Heart right ventricle (tissue), 16 donors: ENCODE measurements around the gene GPR68. TPM values are rescaled to one million over a fixed set of nuclear protein-coding genes. Genes with fewer than 3 reads are reported as not detected.

Experiments
- ATAC-seq, 8 donors: fragments of 200-7000 bp; cut with Tn5 transposase; one replicate each; pipeline ENCODE4 v1.9.1; 2020; ENCODE audit warnings: mild to moderate bottlenecking in 8 of 8, moderate library complexity in 8 of 8, moderate number of reproducible peaks in 1 of 8
- DNase-seq, 2 donors: peaks; one replicate each; pipeline ENCODE4 v3.0.0-alpha.2; 2020
- H3K27ac ChIP-seq, 10 donors: fragments of 200-600 bp; sonication (generic) in 2 of 10; one replicate each; pipeline versions ENCODE4 v1.5.0 to v1.8.0; 2020 to 2022; ENCODE audit warnings: mild to moderate bottlenecking in 3 of 10
- H3K27me3 ChIP-seq, 7 donors: fragments of 200-600 bp; one replicate each; pipeline ENCODE4 v1.8.0; 2021 to 2022; ENCODE audit warnings: mild to moderate bottlenecking in 2 of 7
- H3K36me3 ChIP-seq, 9 donors: fragments of 200-600 bp; sonication (generic) in 1 of 9; one replicate each; pipeline versions ENCODE4 v1.5.0 to v1.8.0; 2020 to 2022; ENCODE audit warnings: mild to moderate bottlenecking in 2 of 9
- H3K4me1 ChIP-seq, 9 donors: fragments of 200-600 bp; sonication (generic) in 1 of 9; one replicate each; pipeline versions ENCODE4 v1.5.0 to v1.8.0; 2020 to 2022; ENCODE audit warnings: mild to moderate bottlenecking in 4 of 9
- H3K4me3 ChIP-seq, 10 donors: fragments of 200-600 bp; sonication (generic) in 2 of 10; one replicate each; pipeline versions ENCODE4 v1.5.0 to v1.8.0; 2020 to 2022; ENCODE audit warnings: mild to moderate bottlenecking in 7 of 10, moderate library complexity in 2 of 10
- H3K9me3 ChIP-seq, 11 donors: fragments of 200-600 bp in 10 of 11; sonication (generic) in 2 of 11; one replicate each; pipeline versions ENCODE4 v1.5.0 to v1.8.0; 2013 to 2022; ENCODE audit warnings: mild to moderate bottlenecking in 2 of 11, control low read depth in 1 of 11, moderate library complexity in 1 of 11
- WGBS, 2 donors: extraction: QIAGEN DNeasy Blood & Tissue Kit; methylation state at CpG; one replicate each; pipeline ENCODE4 v1.1.7; 2013; ENCODE audit warnings: inconsistent platforms in 1 of 2; 5-methylcytosine and 5-hydroxymethylcytosine counted together
- intact Hi-C, 10 donors: fragments of 100-400 bp; cut with DNase I; formaldehyde crosslinking; loops; one replicate each; pipeline versions ENCODE4 v1.11.1 to v1.14.2; 2022
- polyA plus RNA-seq, 2 donors: library from polyadenylated mRNA; stranded (reverse); fragments of 200-250 nt; gene quantifications; one replicate each; pipeline ENCODE4 v1.2.3, GENCODE V29; 2013
- total RNA-seq, 10 donors: library from RNA; stranded (reverse); fragmentation: NEBNext Ultra II Directional in 3 of 10; extraction: Animal tissue kit (Norgen Biotek cat#: 25700) in 3 of 10; gene quantifications; one replicate each; pipeline versions ENCODE4 v1.2.1 to v1.2.4, GENCODE V29; 2021 to 2023
- TF ChIP-seq, protein P1 (sequence below), 9 donors: fragments of 200-600 bp; sonication (generic) in 2 of 9; IDR thresholded peaks; one replicate each; pipeline versions ENCODE4 v1.5.0 to v1.8.0; 2021 to 2022; ENCODE audit warnings: antibody characterized with exemption in 9 of 9, mild to moderate bottlenecking in 5 of 9, moderate library complexity in 1 of 9
- donor health status: Arrhythmogenic right ventricular cardiomyopathy.
- donor health status: ischemic (EF 13 %, LVEDD 7.1; RV severe dilation, severe dysfunction).
- donor health status: healthy with polysubstance abuse.
- donor health status: DM: no; HTN: yes; CAD: no.
- donor health status: DM: no; HTN: no; CAD: no.
- donor health status: ischemic (EF 25% LVEDD 6.9; RV normal size, moderate dysfunction).
- donor health status: ischemic (EF 25% LVEDD 5.7; RV mildly dilated, moderate dysfunction).
- donor health status: healthy.
- donor health status: DM: yes; HTN: yes; CAD: no.
- donor health status: Ischemic cardiomyopathy.
- donor health status: ischemic (EF 35%, LVEDD 5.7; RV mildly dilated, moderate dysfunction).
- donor health status: nonischemic (EF 11% LVEDD 7.7; RV severe dilation, severe dysfunction).
- donor health status: DM: yes; HTN: yes; CAD: no.
- donor health status: PGD.
- donor health status: ischemic (EF 29% LVEDD 5.4; RV normal size, mild dysfunction).
- donor health status: nonischemic (EF 23%, LVEDD 6.1; RV moderate dilation, normal function).

The GPR68 gene
- total and polyA plus RNA-seq, 12 donors, result 0.13 to 2.4 (median 0.29) TPM

DNA sequence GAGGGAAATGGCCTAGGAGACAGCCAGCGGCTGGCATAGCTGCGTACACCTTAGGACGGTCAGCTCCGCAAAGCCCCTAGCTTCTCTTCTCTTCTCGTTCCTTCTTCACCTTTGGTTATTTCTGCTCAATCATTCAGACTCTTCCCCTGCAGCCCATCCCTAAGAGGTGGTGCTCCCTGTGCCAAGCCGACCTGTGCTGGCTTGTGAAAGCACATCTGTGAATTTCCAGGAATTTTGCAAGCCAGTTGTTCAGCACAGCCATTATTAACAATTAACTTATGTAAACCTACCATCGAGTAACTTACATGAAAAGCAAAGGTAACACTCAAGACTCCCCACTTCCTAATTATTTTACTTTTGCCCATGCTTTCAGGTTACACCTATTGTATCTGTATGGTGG lies 20.9 kb upstream of the GPR68 start:
- ATAC-seq, result no peak
- 94 to 97% methylated on average over 7 of the region's 7 CpGs for WGBS, 2 donors
- peaks cover 4 to 22% (median 12%) of the 10 kb centered on the region in 9 donors for H3K4me1 ChIP-seq
- no peak for DNase-seq
- peaks cover 0 to 6% (median 0%) of the 10 kb centered on the region in 11 donors for H3K9me3 ChIP-seq
- intact Hi-C loops, result no loop called here
- no peak overlapping the region for H3K27ac ChIP-seq
- no peak overlapping the region for H3K4me3 ChIP-seq
- TF ChIP-seq, protein P1, sequence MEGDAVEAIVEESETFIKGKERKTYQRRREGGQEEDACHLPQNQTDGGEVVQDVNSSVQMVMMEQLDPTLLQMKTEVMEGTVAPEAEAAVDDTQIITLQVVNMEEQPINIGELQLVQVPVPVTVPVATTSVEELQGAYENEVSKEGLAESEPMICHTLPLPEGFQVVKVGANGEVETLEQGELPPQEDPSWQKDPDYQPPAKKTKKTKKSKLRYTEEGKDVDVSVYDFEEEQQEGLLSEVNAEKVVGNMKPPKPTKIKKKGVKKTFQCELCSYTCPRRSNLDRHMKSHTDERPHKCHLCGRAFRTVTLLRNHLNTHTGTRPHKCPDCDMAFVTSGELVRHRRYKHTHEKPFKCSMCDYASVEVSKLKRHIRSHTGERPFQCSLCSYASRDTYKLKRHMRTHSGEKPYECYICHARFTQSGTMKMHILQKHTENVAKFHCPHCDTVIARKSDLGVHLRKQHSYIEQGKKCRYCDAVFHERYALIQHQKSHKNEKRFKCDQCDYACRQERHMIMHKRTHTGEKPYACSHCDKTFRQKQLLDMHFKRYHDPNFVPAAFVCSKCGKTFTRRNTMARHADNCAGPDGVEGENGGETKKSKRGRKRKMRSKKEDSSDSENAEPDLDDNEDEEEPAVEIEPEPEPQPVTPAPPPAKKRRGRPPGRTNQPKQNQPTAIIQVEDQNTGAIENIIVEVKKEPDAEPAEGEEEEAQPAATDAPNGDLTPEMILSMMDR (IDR thresholded peaks at IDR 0.05), result no peak
- H3K36me3 ChIP-seq, result no peaks in the 10 kb centered on the region
- peaks cover 0 to 24% (median 8%) of the 10 kb centered on the region in 7 donors for H3K27me3 ChIP-seq

DNA sequence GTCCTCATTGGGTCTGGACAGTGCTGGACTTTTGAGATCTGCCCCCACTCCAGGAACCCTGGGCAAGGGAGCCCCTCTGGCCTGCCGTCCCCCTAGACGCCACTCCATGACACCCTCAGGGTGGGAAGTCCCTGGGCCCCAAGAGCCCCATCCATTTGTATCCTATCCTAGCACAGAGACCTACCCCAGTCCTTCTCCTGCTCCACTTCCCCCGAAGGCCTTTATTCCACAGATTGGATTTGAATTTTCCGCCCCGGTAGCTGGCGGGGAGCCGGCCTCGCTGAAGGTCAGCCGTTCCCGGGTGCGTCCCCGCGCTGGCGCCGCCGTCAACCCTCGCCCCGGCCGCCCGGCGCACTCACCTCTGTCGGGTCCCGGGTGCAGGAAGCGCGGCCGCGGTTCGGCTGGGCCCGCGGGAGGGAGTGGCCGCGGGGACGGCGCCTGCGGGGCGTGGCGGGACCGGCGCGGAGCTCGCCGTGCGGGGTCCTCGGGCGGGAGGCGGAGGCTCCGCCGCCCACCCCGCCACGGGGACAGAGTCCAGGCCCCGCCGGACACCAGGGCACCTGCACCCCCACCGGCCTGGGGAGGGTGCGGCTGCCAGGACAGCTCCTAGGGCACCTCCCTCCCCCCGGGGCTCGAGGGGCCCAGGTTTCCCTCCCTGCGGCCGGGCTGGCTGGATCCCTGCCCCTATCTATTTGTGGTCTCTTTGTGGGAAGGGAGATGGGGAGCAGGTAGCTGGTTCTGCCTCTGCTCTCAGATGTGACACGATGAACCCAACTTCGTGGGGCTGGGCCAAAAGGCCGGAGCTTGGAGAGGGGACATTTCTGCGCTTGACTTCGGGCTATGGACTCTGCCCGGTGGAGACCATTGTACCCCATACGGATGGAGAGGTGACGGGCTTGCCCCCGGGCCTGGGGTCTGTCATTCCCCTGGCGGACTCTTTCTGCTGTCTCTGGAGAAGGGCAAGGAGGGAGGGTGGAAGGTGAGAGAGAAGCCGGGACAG lies 19.9 kb upstream of the GPR68 start:
- peaks cover 0 to 6% (median 0%) of the 10 kb centered on the region in 11 donors for H3K9me3 ChIP-seq
- intact Hi-C loops, result no loop called here
- ATAC-seq, result peak in 7 of 8 donors; percentile 34 to 77 (median 57)
- H3K27me3 ChIP-seq, result peaks cover 0 to 24% (median 8%) of the 10 kb centered on the region in 7 donors
- 10% methylated on average over 66 to 69 of the region's 69 CpGs for WGBS, 2 donors
- peak overlapping the region in 2 of 10 donors; percentile 18 to 41 for H3K27ac ChIP-seq
- DNase-seq, result peak in 1 of 2 donors; percentile 44
- no peaks in the 10 kb centered on the region for H3K36me3 ChIP-seq
- peaks cover 4 to 16% (median 8%) of the 10 kb centered on the region in 9 donors for H3K4me1 ChIP-seq
- H3K4me3 ChIP-seq, result peak overlapping the region in 9 of 10 donors; percentile 32 to 52 (median 48)
- TF ChIP-seq, protein P1 (IDR thresholded peaks at IDR 0.05), result no peak

DNA sequence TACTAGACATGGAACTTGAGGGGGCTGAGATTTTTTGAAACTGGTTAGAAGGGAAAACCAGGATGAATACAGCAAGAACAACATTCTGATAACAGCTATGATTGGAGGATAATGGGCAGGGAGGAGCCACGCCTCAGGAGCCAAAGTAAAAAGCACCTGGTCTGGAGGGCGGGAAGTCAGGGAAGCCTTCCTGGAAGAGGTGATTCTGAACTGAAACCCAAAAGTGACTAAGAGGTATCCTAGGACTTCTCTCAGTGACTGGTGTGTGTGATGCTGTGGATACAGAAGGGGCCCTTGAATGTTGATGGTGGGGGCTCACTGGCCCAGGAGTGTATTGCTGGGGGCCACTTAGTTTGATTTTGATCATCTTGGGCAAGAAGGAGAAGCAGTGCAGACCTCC lies 18.8 kb upstream of the GPR68 start:
- TF ChIP-seq, protein P1 (IDR thresholded peaks at IDR 0.05), result no peak
- WGBS, 2 donors, result 96 to 100% methylated on average over 2 of the region's 2 CpGs
- no peak for DNase-seq
- Histone ChIP-seq H3K36me3 (no peaks in the 10 kb centered on the region), H3K4me1 (peaks cover 0 to 12% (median 5%) of the 10 kb centered on the region in 9 donors), H3K9me3 (peaks cover 0 to 6% (median 0%) of the 10 kb centered on the region in 11 donors), H3K27me3 (peaks cover 0 to 24% (median 8%) of the 10 kb centered on the region in 7 donors), H3K4me3 (peak overlapping the region in 1 of 10 donors; percentile 49), H3K27ac (no peak overlapping the region)
- no peak for ATAC-seq
- intact Hi-C loops, result no loop called here

DNA sequence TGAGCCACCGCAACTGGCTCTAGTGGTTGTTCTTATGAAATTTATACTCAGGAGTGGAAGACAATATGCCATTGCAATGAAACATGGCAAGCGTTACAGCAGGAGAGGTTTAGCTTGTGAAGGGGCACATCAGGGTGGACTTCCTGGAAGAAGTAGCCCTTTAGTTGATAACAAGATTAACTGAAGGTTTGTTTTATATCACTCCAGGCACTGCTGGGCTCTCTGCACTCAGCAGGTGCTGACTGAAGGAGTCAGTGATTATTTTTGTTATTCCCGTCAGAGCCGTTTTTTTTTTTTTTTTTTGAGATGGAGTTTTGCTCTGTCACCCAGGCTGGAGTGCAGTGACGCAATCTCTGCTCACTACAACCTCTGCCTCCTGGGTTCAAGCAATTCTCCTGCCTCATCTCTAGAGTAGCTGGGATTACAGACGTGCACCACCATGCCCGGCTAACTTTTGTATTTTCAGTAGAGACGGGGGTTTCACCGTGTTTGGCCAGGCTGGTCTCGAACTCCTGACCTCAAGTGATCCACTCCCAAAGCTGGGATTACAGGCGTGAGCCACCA lies 17.6 kb upstream of the GPR68 start:
- Histone ChIP-seq H3K4me3 (no peak overlapping the region), H3K4me1 (peaks cover 4 to 23% (median 11%) of the 10 kb centered on the region in 9 donors), H3K27ac (no peak overlapping the region), H3K27me3 (peaks cover 0 to 24% (median 8%) of the 10 kb centered on the region in 7 donors), H3K9me3 (peaks cover 0 to 6% (median 0%) of the 10 kb centered on the region in 11 donors), H3K36me3 (no peaks in the 10 kb centered on the region)
- WGBS, 2 donors, result 86 to 89% methylated on average over 11 of the region's 11 CpGs
- intact Hi-C loops, result no loop called here
- no peak for DNase-seq
- TF ChIP-seq, protein P1 (IDR thresholded peaks at IDR 0.05), result no peak
- ATAC-seq, result no peak
